CD14-positive monocyte (primary cell): ENCODE data around the gene KCNE4. TPM values are rescaled to one million over a fixed set of nuclear protein-coding genes. Genes with fewer than 3 reads are reported as not detected.

Experiments used
- DNase-seq, 3 donors: peaks; one replicate each; pipeline ENCODE4 v3.0.0-alpha.2; 2011 to 2022
- H2AFZ ChIP-seq: 2 replicates; pipeline ENCODE4 v1.6.0; 2012; ENCODE audit warnings: mild to moderate bottlenecking, low read depth, low read length, inconsistent platforms; ENCODE audit not compliant: insufficient read depth, poor library complexity, severe bottlenecking
- H3K27ac ChIP-seq, 2 donors: 1 replicate in 1 of 2; 2 replicates in 1 of 2; pipeline ENCODE4 v1.5.1; 2012 to 2013; ENCODE audit warnings: low read length in 2 of 2, control low read depth in 1 of 2, inconsistent platforms in 1 of 2, low read depth in 1 of 2, mild to moderate bottlenecking in 1 of 2
- H3K27me3 ChIP-seq, 2 donors: one replicate each; pipeline versions ENCODE4 v1.6.0 to v1.6.1; 2011 to 2013; ENCODE audit warnings: low read length in 2 of 2; ENCODE audit not compliant: control insufficient read depth in 2 of 2, insufficient read depth in 2 of 2
- H3K36me3 ChIP-seq, 2 donors: replicated peaks in 1 of 2; 1 replicate in 1 of 2; 2 replicates in 1 of 2; pipeline versions ENCODE4 v1.5.1 to v1.6.1; 2012 to 2013; ENCODE audit warnings: low read length in 2 of 2, control low read depth in 1 of 2, inconsistent platforms in 1 of 2, mild to moderate bottlenecking in 1 of 2; ENCODE audit not compliant: insufficient read depth in 2 of 2, control insufficient read depth in 1 of 2
- H3K4me1 ChIP-seq, 2 donors: 1 replicate in 1 of 2; 2 replicates in 1 of 2; pipeline versions ENCODE4 v1.5.1 to v1.6.1; 2012 to 2013; ENCODE audit warnings: low read length in 2 of 2, control low read depth in 1 of 2, inconsistent platforms in 1 of 2, mild to moderate bottlenecking in 1 of 2, moderate library complexity in 1 of 2; ENCODE audit not compliant: insufficient read depth in 2 of 2, control insufficient read depth in 1 of 2
- H3K4me2 ChIP-seq: replicated peaks from 2 replicates; pipeline ENCODE3; 2012; ENCODE audit warnings: low read length, moderate library complexity, mild to moderate bottlenecking; ENCODE audit not compliant: poor library complexity, severe bottlenecking; ENCODE audit errors: extremely low read depth
- H3K4me3 ChIP-seq, 3 experiments: fragments of 200-600 bp in 1 of 3; sonication (generic) in 1 of 3; replicated peaks in 1 of 3; 1 replicate in 2 of 3; 2 replicates in 1 of 3; pipeline ENCODE4 v1.5.1; 2011 to 2013; ENCODE audit warnings: low read length in 3 of 3, mild to moderate bottlenecking in 3 of 3, control low read depth in 2 of 3, low read depth in 2 of 3, inconsistent platforms in 1 of 3, moderate library complexity in 1 of 3
- H3K79me2 ChIP-seq: 2 replicates; pipeline ENCODE4 v1.6.0; 2012; ENCODE audit warnings: mild to moderate bottlenecking, control low read depth, inconsistent platforms, low read length, moderate library complexity; ENCODE audit not compliant: insufficient read depth
- H3K9ac ChIP-seq: 2 replicates; pipeline ENCODE4 v1.6.0; 2017; ENCODE audit warnings: low read length, mild to moderate bottlenecking; ENCODE audit not compliant: insufficient read depth, poor library complexity, severe bottlenecking
- H3K9me3 ChIP-seq, 2 donors: replicated peaks in 1 of 2; 1 replicate in 1 of 2; 2 replicates in 1 of 2; pipeline versions ENCODE4 v1.5.1 to v1.6.1; 2012 to 2013; ENCODE audit warnings: low read length in 2 of 2, control low read depth in 1 of 2; ENCODE audit not compliant: control insufficient read depth in 1 of 2, insufficient read depth in 1 of 2
- H4K20me1 ChIP-seq: 2 replicates; pipeline ENCODE4 v1.6.0; 2012; ENCODE audit warnings: mild to moderate bottlenecking, low read length, control low read depth, moderate library complexity; ENCODE audit not compliant: insufficient read depth
- H3K27ac Mint-ChIP-seq, 7 donors: one replicate each; pipeline ENCODE4 v1.8.0; 2020; ENCODE audit warnings: mild to moderate bottlenecking in 7 of 7, mixed read lengths in 7 of 7, moderate library complexity in 6 of 7, inconsistent platforms in 2 of 7
- H3K27me3 Mint-ChIP-seq, 3 donors: one replicate each; pipeline ENCODE4 v1.8.0; 2021 to 2022; ENCODE audit warnings: low read depth in 3 of 3, mild to moderate bottlenecking in 3 of 3, mixed read lengths in 3 of 3, moderate library complexity in 3 of 3, inconsistent platforms in 1 of 3
- H3K36me3 Mint-ChIP-seq, 2 donors: one replicate each; pipeline ENCODE4 v1.8.0; 2020; ENCODE audit warnings: mixed read lengths in 2 of 2, inconsistent platforms in 1 of 2, mild to moderate bottlenecking in 1 of 2
- H3K4me1 Mint-ChIP-seq: one replicate; pipeline ENCODE4 v1.8.0; 2020; ENCODE audit warnings: mild to moderate bottlenecking, mixed read lengths
- H3K4me3 Mint-ChIP-seq, 2 donors: one replicate each; pipeline ENCODE4 v1.8.0; 2020; ENCODE audit warnings: mild to moderate bottlenecking in 2 of 2, mixed read lengths in 2 of 2, moderate library complexity in 1 of 2
- H3K9me3 Mint-ChIP-seq, 7 donors: one replicate each; pipeline ENCODE4 v1.8.0; 2020 to 2022; ENCODE audit warnings: mixed read lengths in 7 of 7, mild to moderate bottlenecking in 6 of 7, moderate library complexity in 6 of 7, inconsistent platforms in 2 of 7
- CTCF ChIP-seq: fragments of 200-600 bp; IDR thresholded peaks from one replicate; pipeline ENCODE4 v1.8.0; 2022; ENCODE audit warnings: antibody characterized with exemption, mild to moderate bottlenecking
- WGBS: methylation state at CpG from one replicate; pipeline ENCODE4 v1.1.5; 2013; ENCODE audit warnings: missing lambda C conversion rate; ENCODE audit not compliant: insufficient coverage; 5-methylcytosine and 5-hydroxymethylcytosine counted together
- intact Hi-C, 2 donors: fragments of 100-400 bp; cut with micrococcal nuclease; formaldehyde crosslinking; loops; one replicate each; pipeline versions ENCODE4 v1.15.0 to v1.15.1; 2023
- polyA plus RNA-seq, 3 donors: library from polyadenylated mRNA; depleted of rRNA in 1 of 3; unstranded in 2 of 3; stranded (reverse) in 1 of 3; fragments of 300-500 nt in 2 of 3; fragments of >200 nt in 1 of 3; fragmentation: Illumina TruSeq in 2 of 3; gene quantifications; 1 replicate in 2 of 3; 2 replicates in 1 of 3; pipeline ENCODE4 v1.2.3, GENCODE V29; 2012 to 2021

KCNE4 gene
- polyA plus RNA-seq, 3 donors, result not detected

GRCh38 chr2:223055836-223056235 lies 3.8 kb downstream of the KCNE4 start:
- Histone ChIP-seq H3K9me3 (no peaks in the 10 kb centered on the region), H3K9ac (no peak overlapping the region), H3K36me3 (no peaks in the 10 kb centered on the region), H4K20me1 (no peaks in the 10 kb centered on the region), H3K79me2 (no peaks in the 10 kb centered on the region), H3K27me3 (no peaks in the 10 kb centered on the region), H3K27ac (no peak overlapping the region), H2AFZ (no peak overlapping the region), H3K4me2 (no peak overlapping the region), H3K4me3 (no peak overlapping the region), H3K4me1 (peaks cover 0 to 4% of the 10 kb centered on the region in 2 donors)
- intact Hi-C loops, result no loop called here
- Mint-ChIP-seq H3K36me3 (no peaks in the 10 kb centered on the region), H3K9me3 (peaks cover 0 to 2% (median 0%) of the 10 kb centered on the region in 7 donors), H3K4me3 (no peak overlapping the region), H3K27ac (no peak overlapping the region), H3K27me3 (peaks cover 2 to 15% (median 2%) of the 10 kb centered on the region in 3 donors), H3K4me1 (peaks cover 14% of the 10 kb centered on the region)
- WGBS, result 88% methylated on average over 3 of the region's 5 CpGs
- TF ChIP-seq CTCF, result no peak
- DNase-seq, result no peak

- Histone ChIP-seq H3K36me3 (no peaks in the 10 kb centered on the region), H3K4me3 (no peak overlapping the region), H2AFZ (no peak overlapping the region), H3K9ac (no peak overlapping the region), H3K4me1 (peaks cover 0 to 4% of the 10 kb centered on the region in 2 donors), H3K9me3 (no peaks in the 10 kb centered on the region), H3K79me2 (no peaks in the 10 kb centered on the region), H3K4me2 (no peak overlapping the region), H3K27ac (no peak overlapping the region), H3K27me3 (no peaks in the 10 kb centered on the region), H4K20me1 (no peaks in the 10 kb centered on the region)
- no peak for DNase-seq
- intact Hi-C loops, result no loop called here
- peaks cover 11% of the 10 kb centered on the region for H3K4me1 Mint-ChIP-seq
- TF ChIP-seq CTCF, result no peak
- no peak overlapping the region for H3K4me3 Mint-ChIP-seq
- H3K27me3 Mint-ChIP-seq, result peaks cover 2 to 16% (median 2%) of the 10 kb centered on the region in 3 donors
- 96% methylated on average over 6 of the region's 8 CpGs for WGBS
- peaks cover 0 to 2% (median 0%) of the 10 kb centered on the region in 7 donors for H3K9me3 Mint-ChIP-seq
- no peaks in the 10 kb centered on the region for H3K36me3 Mint-ChIP-seq
- H3K27ac Mint-ChIP-seq, result no peak overlapping the region
Measured at GRCh38 chr2:223056701-223057418, 4.9 kb downstream of the KCNE4 start.
